GM18520 (cell line): ENCODE results near the gene ARHGAP42.
A peak's percentile ranks its signal among the peaks of the same experiment; 100 is the strongest.

ENCODE experiments used
- ATAC-seq: cut with Tn5 transposase; IDR thresholded peaks from one replicate; pipeline ENCODE4 v1.9.1; 2021; ENCODE audit not compliant: unreplicated experiment

The ARHGAP42 gene

GRCh38 chr11:100948936-100949335, 261.8 kb downstream of the ARHGAP42 start:
- no peak for ATAC-seq

- no peak for ATAC-seq
Measured at GRCh38 chr11:100949443-100949842, 262.4 kb downstream of the ARHGAP42 start.

- ATAC-seq = no peak
Measured at GRCh38 chr11:100955318-100955717, 268.2 kb downstream of the ARHGAP42 start.

GRCh38 chr11:100956351-100956750, 269.3 kb downstream of the ARHGAP42 start:
- ATAC-seq = no peak

GRCh38 chr11:100957499-100957898, 270.4 kb downstream of the ARHGAP42 start:
- no peak for ATAC-seq

GRCh38 chr11:100961633-100962032, 274.5 kb downstream of the ARHGAP42 start:
- ATAC-seq = no peak

- no peak for ATAC-seq
Measured at GRCh38 chr11:100963375-100963774, 276.3 kb downstream of the ARHGAP42 start.

- no peak for ATAC-seq
Measured at GRCh38 chr11:100964435-100964834, 277.3 kb downstream of the ARHGAP42 start.

- ATAC-seq = no peak
Measured at GRCh38 chr11:100965346-100965745, 278.3 kb downstream of the ARHGAP42 start.

GRCh38 chr11:100966366-100966765, 279.3 kb downstream of the ARHGAP42 start:
- ATAC-seq = no peak

GRCh38 chr11:100969008-100969407, 281.9 kb downstream of the ARHGAP42 start:
- ATAC-seq = no peak

- no peak for ATAC-seq
Measured at GRCh38 chr11:100970283-100971164, 283.4 kb downstream of the ARHGAP42 start.

GRCh38 chr11:100972046-100972445, 285.0 kb downstream of the ARHGAP42 start:
- no peak for ATAC-seq

- no peak for ATAC-seq
Measured at GRCh38 chr11:100978442-100978841, 291.4 kb downstream of the ARHGAP42 start.

- no peak for ATAC-seq
Measured at GRCh38 chr11:100978939-100979338, 291.9 kb downstream of the ARHGAP42 start.

- ATAC-seq = no peak
Measured at GRCh38 chr11:100980156-100980555, 293.1 kb downstream of the ARHGAP42 start.

GRCh38 chr11:100981196-100981824, 294.2 kb downstream of the ARHGAP42 start:
- no peak for ATAC-seq

GRCh38 chr11:100984668-100985067, 297.6 kb downstream of the ARHGAP42 start:
- peak; percentile 77 for ATAC-seq

- ATAC-seq = no peak
Measured at GRCh38 chr11:100990931-100991330, 303.8 kb downstream of the ARHGAP42 start.

- ATAC-seq = no peak
Measured at GRCh38 chr11:100991541-100991940, 304.5 kb downstream of the ARHGAP42 start.

- no peak for ATAC-seq
Measured at GRCh38 chr11:100994966-100995365, 307.9 kb downstream of the ARHGAP42 start.

- ATAC-seq = no peak
Measured at GRCh38 chr11:100999756-101000155, 312.7 kb downstream of the ARHGAP42 start.
